Osteoblast (primary cell): Measurements from ENCODE around the gene ACTRT2. TPM values are rescaled to one million over a fixed set of nuclear protein-coding genes. Genes with fewer than 3 reads are reported as not detected.

ENCODE experiments used
- DNase-seq: peaks from one replicate; pipeline ENCODE4 v3.0.0; 2011; ENCODE audit warnings: low spot score, mixed read lengths; ENCODE audit not compliant: insufficient read length; ENCODE audit errors: missing footprints
- H2AFZ ChIP-seq: 2 replicates; pipeline ENCODE4 v1.6.0; 2011; ENCODE audit warnings: mild to moderate bottlenecking, low read length
- H3K27ac ChIP-seq: 2 replicates; pipeline ENCODE4 v1.5.1; 2011; ENCODE audit warnings: mild to moderate bottlenecking, low read depth, low read length, moderate library complexity
- H3K27me3 ChIP-seq: 2 replicates; pipeline ENCODE4 v1.6.0; 2012; ENCODE audit warnings: mild to moderate bottlenecking, control low read depth, inconsistent platforms, low read length, moderate library complexity; ENCODE audit not compliant: insufficient read depth
- H3K36me3 ChIP-seq: 2 replicates; pipeline ENCODE4 v1.5.1; 2011; ENCODE audit warnings: mild to moderate bottlenecking, low read length, control low read depth, moderate library complexity; ENCODE audit not compliant: insufficient read depth
- H3K4me1 ChIP-seq: 2 replicates; pipeline ENCODE4 v1.5.1; 2011; ENCODE audit warnings: mild to moderate bottlenecking, low read length, control low read depth, moderate library complexity; ENCODE audit not compliant: insufficient read depth
- H3K4me2 ChIP-seq: 2 replicates; pipeline ENCODE4 v1.6.0; 2011; ENCODE audit warnings: mild to moderate bottlenecking, low read length; ENCODE audit not compliant: insufficient read depth
- H3K4me3 ChIP-seq: fragments of 200-600 bp; sonication (generic); 3 replicates; pipeline ENCODE4 v1.5.1; 2012; ENCODE audit warnings: mild to moderate bottlenecking, low read length, inconsistent platforms; ENCODE audit not compliant: insufficient read depth
- H3K79me2 ChIP-seq: 2 replicates; pipeline ENCODE4 v1.6.0; 2012; ENCODE audit warnings: mild to moderate bottlenecking, low read length, control low read depth, inconsistent platforms; ENCODE audit not compliant: insufficient read depth
- H3K9me3 ChIP-seq: 2 replicates; pipeline ENCODE4 v1.5.1; 2011; ENCODE audit warnings: low read depth, low read length, control low read depth
- H4K20me1 ChIP-seq: 2 replicates; pipeline ENCODE4 v1.6.0; 2012; ENCODE audit warnings: mild to moderate bottlenecking, low read length, control low read depth; ENCODE audit not compliant: insufficient read depth
- total RNA-seq: library from RNA; depleted of rRNA; stranded (reverse); fragments of >200 nt; gene quantifications from 2 replicates; pipeline ENCODE4 v1.2.3, GENCODE V29; 2012
- TF ChIP-seq, protein P1 (sequence below): IDR thresholded peaks from 2 replicates; pipeline ENCODE4 v1.5.1; 2011; ENCODE audit warnings: mild to moderate bottlenecking, low read depth, low read length, moderate library complexity; ENCODE audit errors: extremely low read depth

The ACTRT2 gene
- total RNA-seq, 1 donor = not detected

- Histone ChIP-seq H3K9me3 (no peaks in the 10 kb centered on the region), H3K4me1 (no peaks in the 10 kb centered on the region), H2AFZ (no peak overlapping the region), H3K27me3 (no peaks in the 10 kb centered on the region), H3K4me3 (no peak overlapping the region), H4K20me1 (no peaks in the 10 kb centered on the region), H3K79me2 (no peaks in the 10 kb centered on the region), H3K27ac (no peak overlapping the region), H3K36me3 (no peaks in the 10 kb centered on the region), H3K4me2 (no peak overlapping the region)
- TF ChIP-seq, protein P1, sequence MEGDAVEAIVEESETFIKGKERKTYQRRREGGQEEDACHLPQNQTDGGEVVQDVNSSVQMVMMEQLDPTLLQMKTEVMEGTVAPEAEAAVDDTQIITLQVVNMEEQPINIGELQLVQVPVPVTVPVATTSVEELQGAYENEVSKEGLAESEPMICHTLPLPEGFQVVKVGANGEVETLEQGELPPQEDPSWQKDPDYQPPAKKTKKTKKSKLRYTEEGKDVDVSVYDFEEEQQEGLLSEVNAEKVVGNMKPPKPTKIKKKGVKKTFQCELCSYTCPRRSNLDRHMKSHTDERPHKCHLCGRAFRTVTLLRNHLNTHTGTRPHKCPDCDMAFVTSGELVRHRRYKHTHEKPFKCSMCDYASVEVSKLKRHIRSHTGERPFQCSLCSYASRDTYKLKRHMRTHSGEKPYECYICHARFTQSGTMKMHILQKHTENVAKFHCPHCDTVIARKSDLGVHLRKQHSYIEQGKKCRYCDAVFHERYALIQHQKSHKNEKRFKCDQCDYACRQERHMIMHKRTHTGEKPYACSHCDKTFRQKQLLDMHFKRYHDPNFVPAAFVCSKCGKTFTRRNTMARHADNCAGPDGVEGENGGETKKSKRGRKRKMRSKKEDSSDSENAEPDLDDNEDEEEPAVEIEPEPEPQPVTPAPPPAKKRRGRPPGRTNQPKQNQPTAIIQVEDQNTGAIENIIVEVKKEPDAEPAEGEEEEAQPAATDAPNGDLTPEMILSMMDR = no peak
- DNase-seq = peak; percentile 78
Observed at GRCh38 chr1:3014443-3015268, 6.6 kb upstream of the ACTRT2 start.

GRCh38 chr1:3015269-3015635, 6.0 kb upstream of the ACTRT2 start:
- Histone ChIP-seq H3K4me3 (no peak overlapping the region), H3K36me3 (no peaks in the 10 kb centered on the region), H3K9me3 (no peaks in the 10 kb centered on the region), H4K20me1 (no peaks in the 10 kb centered on the region), H2AFZ (no peak overlapping the region), H3K27me3 (no peaks in the 10 kb centered on the region), H3K27ac (no peak overlapping the region), H3K4me2 (no peak overlapping the region), H3K4me1 (no peaks in the 10 kb centered on the region), H3K79me2 (no peaks in the 10 kb centered on the region)
- TF ChIP-seq, protein P1 = no peak
- DNase-seq = peak; percentile 67

DNA sequence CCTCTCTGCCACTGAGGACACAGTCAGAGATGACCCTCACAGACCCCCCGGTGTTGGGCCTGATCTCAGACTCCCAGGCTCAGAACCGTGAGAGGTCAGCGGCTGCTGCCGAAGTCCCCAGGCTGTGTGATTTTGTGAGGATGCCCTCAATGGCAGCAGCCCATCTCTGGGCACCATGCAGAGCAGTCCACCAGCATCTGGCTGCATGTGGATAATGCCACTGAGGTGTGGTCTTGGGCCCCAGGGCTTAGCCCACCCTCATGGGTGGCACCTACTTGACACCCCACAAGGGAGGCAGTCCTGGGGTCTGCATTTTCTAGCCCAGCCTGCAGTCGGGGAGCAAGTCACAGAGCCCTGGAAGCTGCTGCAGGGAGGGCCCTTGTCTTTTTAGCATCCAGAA, 5.5 kb upstream of the ACTRT2 start:
- H3K79me2 ChIP-seq = no peaks in the 10 kb centered on the region
- no peak overlapping the region for H3K27ac ChIP-seq
- DNase-seq = peak; percentile 53
- no peaks in the 10 kb centered on the region for H3K4me1 ChIP-seq
- H3K4me3 ChIP-seq = no peak overlapping the region
- H3K27me3 ChIP-seq = no peaks in the 10 kb centered on the region
- H3K36me3 ChIP-seq = no peaks in the 10 kb centered on the region
- no peaks in the 10 kb centered on the region for H4K20me1 ChIP-seq
- H3K4me2 ChIP-seq = no peak overlapping the region
- no peak overlapping the region for H2AFZ ChIP-seq
- TF ChIP-seq, protein P1 = no peak
- no peaks in the 10 kb centered on the region for H3K9me3 ChIP-seq

- Histone ChIP-seq H3K4me1 (no peaks in the 10 kb centered on the region), H3K9me3 (no peaks in the 10 kb centered on the region), H3K36me3 (no peaks in the 10 kb centered on the region), H3K27ac (no peak overlapping the region), H3K4me2 (no peak overlapping the region), H3K27me3 (no peaks in the 10 kb centered on the region), H4K20me1 (no peaks in the 10 kb centered on the region), H3K79me2 (no peaks in the 10 kb centered on the region), H3K4me3 (no peak overlapping the region), H2AFZ (no peak overlapping the region)
- peak; percentile 80 for DNase-seq
- TF ChIP-seq, protein P1 = no peak
Observed at GRCh38 chr1:3016641-3017439, 4.4 kb upstream of the ACTRT2 start.
